ENCODE data around the gene CDKN2AIPNL.
"Not testable (repeated sequence)": the region's sequence is repeated elsewhere in the genome, so short reads cannot be mapped to it uniquely, and the experiment has no call there.

CDKN2AIPNL gene

GRCh38 chr5:134437847-134438581, 26.3 kb upstream of the CDKN2AIPNL start:
- no peak for DNase-seq (ENCODE audit: low read depth in 2 of 2)

GRCh38 chr5:134437340-134437846, 25.7 kb upstream of the CDKN2AIPNL start:
- DNase-seq (ENCODE audit: low read depth in 2 of 2) = no peak

- DNase-seq (ENCODE audit: low read depth in 2 of 2) = peak in 1 of 2 donors; percentile 4
Measured at GRCh38 chr5:134436523-134437339, 25.1 kb upstream of the CDKN2AIPNL start.

- no peak for DNase-seq (ENCODE audit: low read depth in 2 of 2)
Measured at GRCh38 chr5:134435560-134435959, 23.9 kb upstream of the CDKN2AIPNL start.

- no peak for DNase-seq (ENCODE audit: low read depth in 2 of 2)
Measured at GRCh38 chr5:134432677-134433359, 21.1 kb upstream of the CDKN2AIPNL start.

- no peak for DNase-seq (ENCODE audit: low read depth in 2 of 2)
Measured at GRCh38 chr5:134432174-134432573, 20.5 kb upstream of the CDKN2AIPNL start.

- DNase-seq (ENCODE audit: low read depth in 2 of 2) = no peak
Measured at GRCh38 chr5:134430001-134430569, 18.4 kb upstream of the CDKN2AIPNL start.

GRCh38 chr5:134427540-134428041, 15.9 kb upstream of the CDKN2AIPNL start:
- no peak for DNase-seq (ENCODE audit: low read depth in 2 of 2)

- DNase-seq (ENCODE audit: low read depth in 2 of 2) = no peak
Measured at GRCh38 chr5:134426361-134426760, 14.7 kb upstream of the CDKN2AIPNL start.

GRCh38 chr5:134423376-134423775, 11.7 kb upstream of the CDKN2AIPNL start:
- no peak for DNase-seq (ENCODE audit: low read depth in 2 of 2)

- no peak for DNase-seq (ENCODE audit: low read depth in 2 of 2)
Measured at GRCh38 chr5:134422791-134423365, 11.2 kb upstream of the CDKN2AIPNL start.

- DNase-seq (ENCODE audit: low read depth in 2 of 2) = not testable (repeated sequence)
Measured at GRCh38 chr5:134421038-134421437, 9.4 kb upstream of the CDKN2AIPNL start.

GRCh38 chr5:134420343-134420742, 8.7 kb upstream of the CDKN2AIPNL start:
- no peak for DNase-seq (ENCODE audit: low read depth in 2 of 2)

GRCh38 chr5:134418958-134419357, 7.3 kb upstream of the CDKN2AIPNL start:
- DNase-seq (ENCODE audit: low read depth in 2 of 2) = no peak

GRCh38 chr5:134417707-134418106, 6.0 kb upstream of the CDKN2AIPNL start:
- no peak for DNase-seq (ENCODE audit: low read depth in 2 of 2)

- no peak for DNase-seq (ENCODE audit: low read depth in 2 of 2)
Measured at GRCh38 chr5:134413046-134413445, 1.4 kb upstream of the CDKN2AIPNL start.

GRCh38 chr5:134411228-134411545, 494 bp downstream of the CDKN2AIPNL start:
- DNase-seq (ENCODE audit: low read depth in 2 of 2) = no peak

- DNase-seq (ENCODE audit: low read depth in 2 of 2) = no peak
Measured at GRCh38 chr5:134410822-134411221, 859 bp downstream of the CDKN2AIPNL start.

GRCh38 chr5:134409321-134409720, 2.4 kb downstream of the CDKN2AIPNL start:
- no peak for DNase-seq (ENCODE audit: low read depth in 2 of 2)

- no peak for DNase-seq (ENCODE audit: low read depth in 2 of 2)
Measured at GRCh38 chr5:134406390-134406789, 5.3 kb downstream of the CDKN2AIPNL start.

- DNase-seq (ENCODE audit: low read depth in 2 of 2) = no peak
Measured at GRCh38 chr5:134403951-134404350, 7.7 kb downstream of the CDKN2AIPNL start.
